GM18873 (cell line): ENCODE measurements around the gene IRF7.

ENCODE experiments used
- ATAC-seq: cut with Tn5 transposase; IDR thresholded peaks from one replicate; pipeline ENCODE4 v1.9.1; 2021; ENCODE audit warnings: mild to moderate bottlenecking, moderate library complexity, moderate number of reproducible peaks; ENCODE audit not compliant: unreplicated experiment, low FRiP score

IRF7 gene

GRCh38 chr11:641806-642370 lies 26.1 kb upstream of the IRF7 start:
- ATAC-seq: no peak

GRCh38 chr11:640021-640706 lies 24.4 kb upstream of the IRF7 start:
- no peak for ATAC-seq

GRCh38 chr11:639332-639955 lies 23.7 kb upstream of the IRF7 start:
- no peak for ATAC-seq

- ATAC-seq: no peak
These were observed 23.0 kb upstream of the IRF7 start for GRCh38 chr11:638631-639331.

GRCh38 chr11:637593-638521 lies 22.1 kb upstream of the IRF7 start:
- no peak for ATAC-seq

GRCh38 chr11:637333-637592 lies 21.5 kb upstream of the IRF7 start:
- ATAC-seq: no peak

GRCh38 chr11:636511-637332 lies 21.0 kb upstream of the IRF7 start, which contains the start of gene DRD4:
Gene DRD4, plus strand, starts transcription at chr11:637269. Its CDS starts 36 bp downstream, at chr11:637305.
- ATAC-seq: no peak

GRCh38 chr11:635945-636510 lies 20.3 kb upstream of the IRF7 start:
- no peak for ATAC-seq

GRCh38 chr11:630871-631270 lies 15.1 kb upstream of the IRF7 start:
- ATAC-seq: no peak

GRCh38 chr11:629237-629583 lies 13.5 kb upstream of the IRF7 start:
- no peak for ATAC-seq

- no peak for ATAC-seq
These were observed 12.3 kb upstream of the IRF7 start for GRCh38 chr11:628056-628455.

- ATAC-seq: no peak
These were observed 11.5 kb upstream of the IRF7 start for GRCh38 chr11:627308-627576.

GRCh38 chr11:626475-627307 lies 10.9 kb upstream of the IRF7 start, which contains the start of gene SCT:
Gene SCT, minus strand, starts transcription at chr11:627181. Its CDS starts 38 bp downstream, at chr11:627143.
- no peak for ATAC-seq

- no peak for ATAC-seq
These were observed 10.0 kb upstream of the IRF7 start for GRCh38 chr11:625636-626268.

- no peak for ATAC-seq
These were observed 9.2 kb upstream of the IRF7 start, which contains the start of gene CDHR5 for GRCh38 chr11:624705-625635. Gene CDHR5, minus strand, starts transcription at chr11:624955. Its CDS starts 53 bp downstream, at chr11:624902.

GRCh38 chr11:623999-624704 lies 8.4 kb upstream of the IRF7 start:
- ATAC-seq: no peak
